Inflammatory macrophage treated with lipopolysaccharide for 4 hours (primary cell): ENCODE data around the gene ETDA.
"Not testable (repeated sequence)": the region's sequence is repeated elsewhere in the genome, so short reads cannot be mapped to it uniquely, and the experiment has no call there.

ENCODE experiments used
- DNase-seq: peaks from one replicate; pipeline ENCODE4 v3.0.0-alpha.2; 2020

The ETDA gene

DNA sequence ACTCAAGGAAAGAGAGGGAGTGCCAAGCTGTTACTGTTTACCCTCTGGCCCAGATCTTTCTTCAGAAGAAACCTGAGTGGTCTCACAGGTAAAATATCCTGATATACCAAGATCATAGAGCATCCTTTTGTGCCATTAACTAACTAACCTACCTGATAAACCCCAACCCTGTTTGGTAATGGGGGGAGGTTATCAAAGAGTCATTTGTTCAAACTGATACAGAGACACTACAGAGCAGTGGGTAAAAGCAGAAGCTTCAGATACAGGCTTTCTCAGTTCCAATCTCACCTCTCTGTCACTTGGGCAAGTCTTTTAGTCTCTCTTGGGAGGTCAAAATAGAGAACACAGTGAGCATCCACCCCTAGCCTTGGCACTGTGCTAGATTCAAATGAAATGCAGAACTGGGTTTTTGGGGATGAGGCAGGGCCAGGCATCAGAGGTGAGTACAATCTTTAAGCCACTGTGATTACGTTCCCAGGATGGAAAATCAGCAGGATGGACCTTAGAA, at the start of gene ETDA:
TSS of gene ETDA (plus strand) at position 51 of the 508 bp plus-strand sequence. CDS start 1,216 bp downstream, outside the sequence.
- not testable (repeated sequence) for DNase-seq

DNA sequence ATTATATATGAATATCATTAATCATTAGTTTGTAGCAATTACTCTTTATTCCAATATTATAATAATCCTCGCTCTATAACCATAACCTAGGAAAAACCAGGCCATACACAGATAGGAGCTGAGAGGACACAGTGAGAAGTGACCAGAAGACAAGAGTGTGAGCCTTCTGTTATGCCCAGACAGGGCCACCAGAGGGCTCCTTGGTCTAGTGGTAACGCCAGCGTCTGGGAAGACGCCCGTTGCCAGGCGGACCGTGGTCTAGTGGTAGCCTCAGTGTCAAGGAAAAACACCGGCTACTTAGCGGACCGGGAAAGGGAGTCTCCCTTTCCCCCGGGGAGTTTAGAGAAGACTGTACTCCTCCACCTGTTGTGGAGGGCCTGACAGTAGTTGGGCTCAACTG, 45.4 kb upstream of the ETDA start:
- not testable (repeated sequence) for DNase-seq

DNA sequence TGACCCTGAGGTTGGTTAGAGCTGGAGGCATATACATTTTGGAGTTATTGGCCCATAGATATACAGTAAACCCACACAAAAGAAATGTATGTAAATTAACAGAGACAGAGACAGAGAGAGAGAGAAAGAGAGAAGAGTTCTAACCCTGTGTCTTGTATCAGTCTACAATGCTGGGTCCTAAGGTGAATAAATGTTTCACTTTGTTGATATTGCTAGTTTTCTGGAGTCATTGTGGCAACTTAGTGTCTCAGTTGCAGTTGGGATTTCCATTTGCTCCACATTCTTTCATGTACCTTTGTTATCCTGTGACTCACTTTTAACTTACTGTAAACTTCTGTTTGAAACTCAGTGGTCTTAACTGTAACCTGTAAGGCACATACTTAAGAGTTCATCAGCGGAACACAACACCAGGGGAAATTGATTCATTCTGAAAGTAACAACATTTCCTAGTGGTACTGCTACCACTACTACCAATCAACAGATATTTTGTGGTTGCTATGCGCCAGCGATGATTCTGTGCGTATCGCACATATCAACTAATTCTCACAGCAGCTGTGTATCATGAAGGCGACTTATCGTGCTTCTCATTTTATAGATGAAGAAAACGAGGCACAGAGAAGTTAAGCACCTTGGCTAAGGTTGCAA, 38.5 kb upstream of the ETDA start:
- no peak for DNase-seq

DNA sequence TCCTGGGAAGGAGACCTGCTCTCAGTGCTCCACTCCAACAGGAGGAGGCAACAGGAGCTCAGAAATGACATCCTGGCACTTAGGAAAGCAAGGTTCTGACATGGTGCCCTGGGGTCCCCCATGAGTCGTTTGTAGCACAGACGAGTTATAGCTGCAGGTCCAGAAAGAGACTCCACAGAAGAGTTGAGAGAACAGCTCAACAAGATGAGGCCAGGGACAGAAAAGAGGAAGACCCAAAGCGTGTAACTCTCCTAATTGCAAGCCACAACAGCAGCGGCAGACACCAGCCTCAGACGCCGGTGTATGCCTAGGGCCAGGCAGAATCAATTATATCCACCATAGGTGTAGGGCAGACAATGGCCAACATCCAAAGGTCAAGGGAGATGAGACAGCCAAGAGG, 5.9 kb upstream of the ETDA start:
- not testable (repeated sequence) for DNase-seq

DNA sequence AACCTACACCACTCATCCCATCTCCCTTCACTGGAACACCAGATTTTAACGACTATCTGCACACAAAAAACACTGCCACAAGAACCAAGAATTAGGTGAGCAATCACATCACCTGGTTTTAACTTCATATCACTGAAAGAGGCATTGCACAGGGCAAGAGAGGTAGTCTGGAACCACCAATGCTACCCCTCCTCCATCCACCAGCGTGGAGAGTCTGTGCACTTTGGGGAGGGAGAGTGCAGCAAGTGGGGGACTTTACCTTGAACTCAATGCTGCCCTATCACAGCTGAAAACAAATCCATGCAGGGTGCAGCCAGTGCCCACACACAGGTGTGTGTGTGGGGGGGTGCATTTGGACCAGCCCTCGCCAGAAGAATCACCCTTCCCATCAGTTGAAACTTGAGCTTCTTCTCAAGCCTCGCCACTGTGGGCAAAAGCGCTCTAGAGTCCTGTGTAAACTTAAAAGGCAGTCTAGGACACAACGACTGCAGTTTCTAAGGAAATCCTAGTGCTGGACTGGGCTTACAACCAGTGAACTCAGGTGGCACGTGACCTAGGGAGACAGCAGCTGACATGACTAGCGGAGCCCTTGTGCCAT, 4.3 kb downstream of the ETDA start:
- DNase-seq, result not testable (repeated sequence)

DNA sequence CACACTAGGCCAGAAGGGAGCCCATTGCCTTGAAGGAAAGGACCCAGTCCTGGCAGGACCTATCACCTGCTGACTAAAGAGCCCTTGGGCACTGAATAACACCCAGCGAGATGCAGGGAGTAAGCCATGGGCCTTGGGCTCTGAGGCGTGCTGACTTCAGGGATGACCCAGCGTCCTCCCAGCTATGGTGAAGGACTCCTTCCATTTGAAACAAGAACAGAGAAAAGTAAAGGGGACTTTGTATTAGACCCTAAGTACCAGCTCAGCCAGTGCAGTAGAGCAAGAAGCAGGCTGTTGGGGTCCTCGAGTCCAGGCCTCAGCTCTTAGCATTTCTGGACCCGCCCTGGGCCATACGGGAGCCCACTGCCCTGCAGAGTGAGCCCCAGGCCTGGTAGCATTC, 5.1 kb downstream of the ETDA start:
- DNase-seq, result no peak

DNA sequence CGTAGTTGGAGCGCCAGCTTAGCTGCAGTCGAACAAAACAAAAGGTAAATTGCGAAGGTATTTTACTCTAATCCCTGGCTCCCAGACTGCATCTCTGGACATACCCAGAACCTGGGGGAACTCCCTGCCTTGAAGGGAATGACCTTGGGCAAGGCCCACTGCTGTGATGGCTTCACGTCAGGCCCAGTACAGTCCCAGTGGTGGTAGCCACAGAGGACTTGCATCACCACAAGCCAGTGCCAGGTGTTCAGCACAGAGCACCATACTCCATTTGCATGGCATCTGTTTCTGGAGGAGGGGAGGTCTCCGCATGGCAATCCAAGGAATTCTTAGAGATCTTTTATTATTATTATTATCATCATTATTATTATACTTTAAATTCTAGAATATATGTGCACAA, 5.6 kb downstream of the ETDA start:
- no peak for DNase-seq

DNA sequence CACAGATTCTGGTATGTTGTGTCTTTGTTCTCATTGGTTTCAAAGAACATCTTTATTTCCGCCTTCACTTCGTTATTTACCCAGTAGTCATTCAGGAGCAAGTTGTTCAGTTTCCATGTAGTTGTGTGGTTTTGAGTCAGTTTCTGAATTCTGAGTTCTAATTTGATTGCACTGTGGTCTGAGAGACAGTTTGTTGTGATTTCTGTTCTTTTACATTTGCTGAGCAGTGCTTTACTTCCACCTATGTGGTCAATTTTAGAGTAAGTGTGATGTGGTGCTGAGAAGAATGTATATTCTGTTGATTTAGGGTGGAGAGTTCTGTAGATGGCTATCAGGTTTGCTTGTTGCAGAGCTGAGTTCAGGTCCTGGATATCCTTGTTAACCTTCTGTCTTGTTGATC, 9.1 kb downstream of the ETDA start:
- DNase-seq, result not testable (repeated sequence)

DNA sequence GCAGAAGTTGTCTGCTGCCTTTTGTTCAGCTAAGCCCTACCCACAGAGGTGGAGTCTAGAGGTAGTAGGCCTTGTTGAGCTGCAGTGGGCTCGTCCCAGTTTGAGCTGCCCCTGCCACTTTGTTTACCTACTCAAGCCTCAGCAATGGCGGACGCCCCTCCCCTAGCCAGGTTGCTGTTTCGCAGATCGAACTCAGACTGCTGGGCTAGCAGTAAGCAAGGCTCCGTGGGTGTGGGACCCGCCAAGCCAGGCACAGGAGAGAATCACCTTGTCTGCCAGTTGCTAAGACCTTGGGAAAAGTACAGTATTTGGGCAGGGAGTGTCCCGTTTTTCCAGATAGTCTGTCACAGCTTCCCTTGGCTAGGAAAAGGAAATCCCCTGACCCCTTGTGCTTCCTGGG, 11.5 kb downstream of the ETDA start:
- DNase-seq, result not testable (repeated sequence)

DNA sequence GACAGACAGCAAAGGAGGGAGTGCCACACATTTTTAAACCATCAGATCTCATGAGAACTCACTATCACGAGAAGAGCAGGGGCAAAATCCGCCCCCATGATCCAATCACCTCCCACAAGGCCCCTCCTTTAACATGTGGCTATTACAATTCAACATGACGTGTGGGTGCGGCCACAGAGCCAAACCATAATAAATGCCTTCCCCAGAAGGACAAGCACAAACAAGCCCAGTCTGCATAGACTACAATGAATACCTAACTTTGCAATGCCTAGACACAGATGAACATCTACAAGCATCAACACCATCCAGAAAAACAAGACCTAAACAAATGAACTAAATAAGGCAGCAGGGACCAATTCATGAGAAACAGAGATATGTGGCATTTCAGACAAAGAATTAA, 12.3 kb downstream of the ETDA start:
- no peak for DNase-seq

DNA sequence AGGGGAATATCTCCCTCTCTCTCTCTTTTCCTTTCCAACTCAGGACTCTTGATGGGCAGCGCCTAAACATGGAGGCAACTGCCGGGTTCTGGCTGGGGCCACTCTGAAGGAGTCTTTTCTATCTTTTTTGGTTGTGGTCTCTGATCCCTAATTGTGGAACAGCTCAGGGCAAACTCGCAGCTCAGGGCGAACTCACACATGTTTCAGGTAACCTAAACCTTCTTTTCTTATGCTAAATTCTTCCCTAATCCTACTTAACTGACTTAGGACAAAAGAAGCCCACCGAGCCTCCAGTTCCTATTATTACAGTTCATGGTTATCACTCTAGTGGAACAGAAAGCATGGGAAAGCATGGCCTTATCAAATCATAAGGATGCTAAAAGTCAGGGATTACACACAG, 21.3 kb downstream of the ETDA start:
- no peak for DNase-seq

DNA sequence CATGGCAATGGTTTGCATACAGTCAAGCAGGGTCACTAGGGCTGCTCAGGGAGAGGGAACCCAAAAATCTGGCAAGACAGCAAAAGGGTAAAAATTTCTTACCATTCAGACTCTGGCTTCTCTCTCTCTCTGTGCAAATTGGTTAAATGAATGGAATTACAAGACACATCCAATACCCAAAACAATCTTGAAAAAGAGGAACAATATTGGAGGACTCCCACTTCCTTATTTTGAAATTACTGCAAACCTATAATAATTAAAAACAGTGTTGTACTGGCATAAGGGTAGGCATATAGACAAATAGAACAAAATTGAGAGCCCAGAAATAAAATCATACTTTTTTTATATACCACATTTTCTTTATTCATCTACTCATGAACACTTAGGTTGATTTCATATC, 24.1 kb downstream of the ETDA start:
- DNase-seq, result peak; percentile 5

DNA sequence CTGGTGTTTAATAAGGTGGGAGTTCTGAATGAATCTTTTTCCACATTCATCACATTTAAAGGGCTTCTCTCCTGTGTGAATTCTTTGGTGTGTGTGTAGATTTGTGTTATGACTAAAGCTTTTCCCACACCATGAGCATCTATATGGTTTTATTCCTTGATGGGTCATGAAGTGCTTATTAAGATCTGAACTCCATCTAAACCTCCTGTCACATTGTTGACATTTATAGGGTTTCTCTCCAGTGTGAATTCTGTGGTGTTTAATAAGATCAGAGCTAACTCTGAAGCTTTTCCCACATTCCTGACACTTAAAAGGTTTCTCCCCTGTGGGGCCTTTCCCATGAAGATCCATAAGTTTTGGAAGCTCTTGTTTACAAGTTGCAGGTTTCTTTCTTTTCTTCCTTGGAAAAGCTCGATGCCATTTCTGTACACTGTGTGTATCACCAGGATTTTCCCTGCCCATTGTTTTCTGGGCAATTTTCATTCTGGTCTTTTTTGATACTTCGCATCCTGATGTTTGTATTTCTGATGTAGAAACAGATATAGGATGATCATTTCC, 35.5 kb downstream of the ETDA start:
- DNase-seq, result no peak

DNA sequence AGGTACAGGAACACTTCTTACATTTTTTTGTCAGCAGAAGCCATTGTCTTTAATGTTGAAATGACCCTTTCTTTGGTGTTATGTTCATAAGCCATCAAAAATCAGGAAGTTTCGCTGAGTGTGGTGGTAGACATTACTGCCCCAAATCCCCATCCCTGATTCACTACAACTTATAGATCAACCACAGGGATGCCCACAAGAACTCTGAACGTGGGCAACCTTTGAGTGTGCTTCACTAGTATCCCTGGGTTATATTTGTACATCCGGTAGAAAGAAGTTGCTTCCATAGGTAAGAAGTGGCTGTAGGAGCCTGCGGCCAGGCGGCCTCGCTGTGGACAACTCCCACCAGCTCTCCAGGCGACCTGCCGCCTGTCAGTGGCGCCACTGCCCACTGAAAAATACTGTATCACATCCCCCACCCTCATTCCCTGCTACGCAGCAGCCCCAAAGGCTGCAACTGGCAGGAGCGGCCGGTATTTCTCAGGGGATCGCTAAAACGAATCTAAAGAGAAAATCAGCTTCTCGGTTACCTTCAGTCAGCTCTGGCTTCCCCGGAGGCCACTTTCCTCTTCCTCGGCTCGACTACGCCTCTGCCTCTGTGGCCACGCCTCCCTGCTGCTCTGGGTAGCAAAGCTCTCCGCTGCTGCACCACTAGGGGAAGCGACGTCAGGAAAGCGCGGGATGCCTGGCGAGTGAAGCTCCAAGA, 43.5 kb downstream of the ETDA start:
- peak; percentile 52 for DNase-seq

DNA sequence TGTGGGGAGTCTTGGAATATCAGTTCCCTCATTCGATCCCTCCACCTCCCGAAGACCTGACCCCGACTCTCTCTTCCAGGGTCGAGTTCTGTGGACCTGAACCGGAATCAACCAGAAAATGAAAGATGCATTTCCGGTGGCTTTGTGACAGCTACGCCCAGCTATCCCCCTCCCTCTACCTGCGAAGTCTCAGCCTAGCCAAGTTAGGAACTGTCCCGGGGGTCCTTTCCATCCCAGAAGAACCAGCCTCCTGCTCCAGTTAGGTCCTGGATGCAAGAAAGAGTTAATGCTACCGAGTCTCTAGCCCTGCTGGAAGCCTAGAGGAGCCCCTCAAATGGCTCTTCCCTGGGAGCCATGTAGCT, 44.1 kb downstream of the ETDA start:
- no peak for DNase-seq

DNA sequence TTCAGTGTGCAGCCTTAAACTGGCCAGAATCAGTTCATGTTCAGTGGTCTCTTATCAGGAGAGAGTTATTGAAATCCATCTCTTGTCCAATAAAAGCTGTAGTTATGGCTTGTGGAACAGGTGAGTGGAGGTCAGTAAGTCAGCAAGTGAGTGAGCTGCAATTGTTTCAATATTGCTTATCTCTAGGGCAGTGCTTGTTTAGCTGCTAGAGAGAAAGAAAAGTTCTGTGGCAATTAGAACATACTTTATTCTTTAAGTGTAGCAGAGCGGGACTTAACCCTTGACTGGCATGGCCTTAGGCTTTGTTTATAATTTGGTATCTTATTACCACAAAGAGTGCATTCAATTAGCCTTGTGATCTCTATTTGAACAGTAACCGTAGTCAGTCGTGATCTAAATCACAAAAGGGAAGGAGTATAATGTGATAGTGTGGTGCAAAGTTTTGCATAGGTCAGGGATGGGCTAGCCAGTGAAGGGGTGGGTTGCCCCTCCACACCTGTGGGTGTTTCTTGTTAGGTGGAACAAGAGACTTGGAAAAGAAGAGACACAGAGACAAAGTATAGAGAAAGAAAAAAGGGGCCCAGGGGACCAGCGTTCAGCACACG, 50.5 kb downstream of the ETDA start:
- DNase-seq, result no peak
